ENCODE measurements around the gene LRRC47.

LRRC47 gene

GRCh38 chr1:3733883-3734589 lies 62.3 kb downstream of the LRRC47 start:
- Histone ChIP-seq H3K27ac (replicated peaks) (no peak overlapping the region), H3K4me3 (replicated peaks; ENCODE audit: insufficient read depth, low read length) (no peak overlapping the region), H3K27me3 (ENCODE audit: insufficient read depth, poor library complexity, severe bottlenecking) (peaks cover 13% of the 10 kb centered on the region)
- no peak for TF ChIP-seq GABPA (IDR thresholded peaks at IDR 0.05; ENCODE audit: low read depth)
- TF ChIP-seq CTCF (IDR thresholded peaks at IDR 0.05; ENCODE audit: insufficient read depth, low read length): no peak
- TF ChIP-seq REST (IDR thresholded peaks at IDR 0.05; ENCODE audit: insufficient replicate concordance, low read depth): no peak
- no peak for TF ChIP-seq SPI1 (IDR thresholded peaks at IDR 0.05; ENCODE audit: borderline replicate concordance, low read depth)
- TF ChIP-seq POLR2AphosphoS5 (IDR thresholded peaks at IDR 0.05; ENCODE audit: low read depth): no peak
- DNase-seq (ENCODE audit: low read depth in 1 of 2, low spot score in 1 of 2): no peak

- Histone ChIP-seq H3K27ac (replicated peaks) (no peak overlapping the region), H3K27me3 (ENCODE audit: insufficient read depth, poor library complexity, severe bottlenecking) (peaks cover 16% of the 10 kb centered on the region), H3K4me3 (replicated peaks; ENCODE audit: insufficient read depth, low read length) (no peak overlapping the region)
- no peak for TF ChIP-seq POLR2AphosphoS5 (IDR thresholded peaks at IDR 0.05; ENCODE audit: low read depth)
- TF ChIP-seq SPI1 (IDR thresholded peaks at IDR 0.05; ENCODE audit: borderline replicate concordance, low read depth): no peak
- no peak for TF ChIP-seq REST (IDR thresholded peaks at IDR 0.05; ENCODE audit: insufficient replicate concordance, low read depth)
- no peak for TF ChIP-seq GABPA (IDR thresholded peaks at IDR 0.05; ENCODE audit: low read depth)
- TF ChIP-seq CTCF (IDR thresholded peaks at IDR 0.05; ENCODE audit: insufficient read depth, low read length): no peak
- no peak for DNase-seq (ENCODE audit: low read depth in 1 of 2, low spot score in 1 of 2)
Observed at GRCh38 chr1:3733094-3733882, 63.0 kb downstream of the LRRC47 start.

- TF ChIP-seq GABPA (IDR thresholded peaks at IDR 0.05; ENCODE audit: low read depth): no peak
- no peak for TF ChIP-seq SPI1 (IDR thresholded peaks at IDR 0.05; ENCODE audit: borderline replicate concordance, low read depth)
- TF ChIP-seq POLR2AphosphoS5 (IDR thresholded peaks at IDR 0.05; ENCODE audit: low read depth): no peak
- TF ChIP-seq CTCF (IDR thresholded peaks at IDR 0.05; ENCODE audit: insufficient read depth, low read length): no peak
- Histone ChIP-seq H3K27ac (replicated peaks) (no peak overlapping the region), H3K4me3 (replicated peaks; ENCODE audit: insufficient read depth, low read length) (no peak overlapping the region), H3K27me3 (ENCODE audit: insufficient read depth, poor library complexity, severe bottlenecking) (peaks cover 18% of the 10 kb centered on the region)
- no peak for DNase-seq (ENCODE audit: low read depth in 1 of 2, low spot score in 1 of 2)
Observed at GRCh38 chr1:3732434-3733093, 63.7 kb downstream of the LRRC47 start.

All from HL-60 (cell line).